ENCODE data around the gene NOTCH4.
"Not testable (repeated sequence)": the region's sequence is repeated elsewhere in the genome, so short reads cannot be mapped to it uniquely, and the experiment has no call there.

The NOTCH4 gene

DNA sequence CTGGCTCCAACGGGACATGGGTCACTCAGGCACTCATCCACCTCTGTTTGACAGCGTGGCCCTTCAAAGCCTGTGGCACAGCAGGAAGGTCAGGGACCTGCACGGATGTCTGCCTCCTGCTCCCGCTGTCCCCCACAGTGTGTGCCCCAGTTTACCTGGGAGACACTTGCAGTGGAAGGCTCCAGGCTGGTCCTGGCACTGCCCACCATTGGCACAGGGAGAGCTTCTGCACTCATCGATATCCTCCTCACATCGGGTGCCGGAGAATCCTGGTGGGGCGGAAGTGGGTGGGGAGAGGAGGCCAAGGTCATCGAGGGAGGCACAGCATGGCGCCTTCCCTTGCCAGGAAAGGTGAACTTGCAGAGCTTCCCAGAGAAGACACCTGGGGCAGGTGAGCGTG, 6.9 kb downstream of the NOTCH4 start:
- no peak for DNase-seq (ENCODE audit: low read depth)

- no peak for DNase-seq (ENCODE audit: low read depth)
Observed at GRCh38 chr6:32216285-32216684, 7.6 kb downstream of the NOTCH4 start.

DNA sequence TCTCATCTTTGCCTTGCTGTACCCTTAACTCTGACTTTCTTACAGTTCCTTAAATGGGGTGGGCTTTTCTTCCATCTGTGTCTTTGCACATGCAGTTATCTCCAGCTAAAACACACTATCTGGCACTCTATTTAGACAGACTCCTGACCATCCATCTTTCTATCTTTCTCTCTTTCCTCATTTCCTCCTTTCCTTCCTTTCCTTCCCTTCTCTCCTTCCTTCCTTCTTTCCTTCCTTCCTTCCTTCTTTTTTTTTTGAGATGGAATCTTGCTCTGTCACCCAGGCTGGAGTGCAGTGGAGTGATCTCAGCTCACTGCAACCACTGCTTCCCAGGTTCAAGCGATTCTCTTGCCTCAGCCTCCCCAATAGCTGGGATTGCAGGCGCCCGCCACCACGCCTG, 8.2 kb downstream of the NOTCH4 start:
- DNase-seq (ENCODE audit: low read depth), result no peak

GRCh38 chr6:32214126-32214525, 9.7 kb downstream of the NOTCH4 start:
- DNase-seq (ENCODE audit: low read depth), result no peak

- DNase-seq (ENCODE audit: low read depth), result no peak
Observed at GRCh38 chr6:32213649-32214048, 10.2 kb downstream of the NOTCH4 start.

- no peak for DNase-seq (ENCODE audit: low read depth)
Observed at GRCh38 chr6:32212076-32212760, 11.6 kb downstream of the NOTCH4 start.

DNA sequence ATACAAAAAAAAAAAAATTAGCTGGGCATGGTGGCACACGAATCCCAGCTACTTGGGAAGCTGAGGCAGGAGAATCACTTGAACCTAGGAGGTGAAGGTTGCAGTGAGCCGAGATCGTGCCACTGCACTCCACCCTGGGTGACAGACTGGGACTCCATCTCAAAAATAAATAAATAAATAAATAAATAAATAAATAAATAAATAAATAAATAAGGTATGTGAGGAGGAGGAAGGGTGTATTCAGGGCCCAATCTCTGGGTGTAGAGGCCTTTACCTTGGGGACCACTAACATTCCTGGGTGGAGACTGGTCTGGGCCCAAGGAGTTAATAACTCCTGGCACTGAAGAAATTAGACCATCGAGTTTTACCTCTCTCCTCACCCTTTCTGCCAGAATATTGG, 12.4 kb downstream of the NOTCH4 start:
- not testable (repeated sequence) for DNase-seq (ENCODE audit: low read depth)

DNA sequence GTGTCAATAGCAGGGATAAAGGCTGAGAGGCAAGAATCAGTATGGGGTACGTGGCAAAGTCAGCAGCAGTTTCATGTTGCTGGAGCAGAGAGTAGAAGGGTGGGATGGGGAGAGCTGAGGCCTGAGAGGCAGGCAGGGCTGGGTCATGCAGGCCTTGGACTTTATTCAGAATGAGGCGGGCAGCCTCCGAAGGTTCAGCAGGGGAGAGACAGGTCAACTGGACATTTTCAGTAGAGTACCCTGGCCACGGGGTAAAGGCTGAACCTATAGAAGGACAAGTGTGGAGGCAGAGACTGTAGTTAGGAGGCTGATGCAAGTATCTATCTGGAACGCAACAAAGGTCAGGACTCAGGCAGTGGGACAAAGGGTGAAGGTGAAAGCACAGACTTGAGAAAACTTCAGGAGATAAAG, 13.7 kb downstream of the NOTCH4 start:
- DNase-seq (ENCODE audit: low read depth), result no peak

- DNase-seq (ENCODE audit: low read depth), result no peak
Observed at GRCh38 chr6:32208996-32209395, 14.9 kb downstream of the NOTCH4 start.

GRCh38 chr6:32204268-32204715, 19.6 kb downstream of the NOTCH4 start:
- DNase-seq (ENCODE audit: low read depth), result no peak

- no peak for DNase-seq (ENCODE audit: low read depth)
Observed at GRCh38 chr6:32203426-32204267, 20.2 kb downstream of the NOTCH4 start.

- DNase-seq (ENCODE audit: low read depth), result no peak
Observed at GRCh38 chr6:32202186-32202585, 21.7 kb downstream of the NOTCH4 start.

DNA sequence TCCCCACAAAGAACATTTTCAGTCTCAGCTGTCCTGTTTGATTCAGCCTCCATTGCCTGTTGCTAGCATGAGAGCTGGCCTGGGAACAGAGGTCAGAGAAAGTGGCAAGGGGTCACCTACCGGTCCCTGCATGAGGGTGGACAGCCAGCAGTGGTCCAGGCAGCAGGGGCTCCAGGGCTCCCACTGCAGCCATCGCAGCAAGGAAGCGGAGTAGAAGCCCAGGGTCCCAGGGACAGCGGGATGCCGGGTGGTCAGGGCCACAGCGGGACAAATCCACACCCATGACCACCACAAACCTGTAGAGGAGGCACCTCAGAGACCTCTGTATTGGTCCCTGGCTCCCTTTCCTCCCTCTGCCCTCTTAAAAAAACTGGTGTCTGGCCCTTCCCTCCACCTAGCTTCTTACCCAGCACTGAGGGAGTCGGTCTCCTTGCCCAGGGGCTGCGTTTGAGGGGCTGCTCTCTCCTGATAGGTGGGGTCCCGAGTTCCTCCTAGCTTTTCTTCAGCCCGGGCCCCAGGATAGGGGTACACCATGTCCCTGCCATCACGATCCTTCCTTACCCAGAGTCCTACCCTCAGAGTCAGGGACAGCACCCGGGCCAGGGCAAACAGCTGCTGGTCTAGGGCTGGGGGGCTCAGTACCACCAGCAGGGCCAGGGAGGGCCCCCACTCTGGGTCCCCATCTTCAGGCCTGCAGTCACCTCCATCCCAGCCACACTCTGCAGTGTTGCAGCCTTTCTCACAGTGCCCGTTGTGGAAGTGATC, 23.0 kb downstream of the NOTCH4 start:
- no peak for DNase-seq (ENCODE audit: low read depth)

GRCh38 chr6:32198866-32199265, 25.0 kb downstream of the NOTCH4 start:
- no peak for DNase-seq (ENCODE audit: low read depth)

- DNase-seq (ENCODE audit: low read depth), result no peak
Observed at GRCh38 chr6:32198345-32198696, 25.5 kb downstream of the NOTCH4 start.

DNA sequence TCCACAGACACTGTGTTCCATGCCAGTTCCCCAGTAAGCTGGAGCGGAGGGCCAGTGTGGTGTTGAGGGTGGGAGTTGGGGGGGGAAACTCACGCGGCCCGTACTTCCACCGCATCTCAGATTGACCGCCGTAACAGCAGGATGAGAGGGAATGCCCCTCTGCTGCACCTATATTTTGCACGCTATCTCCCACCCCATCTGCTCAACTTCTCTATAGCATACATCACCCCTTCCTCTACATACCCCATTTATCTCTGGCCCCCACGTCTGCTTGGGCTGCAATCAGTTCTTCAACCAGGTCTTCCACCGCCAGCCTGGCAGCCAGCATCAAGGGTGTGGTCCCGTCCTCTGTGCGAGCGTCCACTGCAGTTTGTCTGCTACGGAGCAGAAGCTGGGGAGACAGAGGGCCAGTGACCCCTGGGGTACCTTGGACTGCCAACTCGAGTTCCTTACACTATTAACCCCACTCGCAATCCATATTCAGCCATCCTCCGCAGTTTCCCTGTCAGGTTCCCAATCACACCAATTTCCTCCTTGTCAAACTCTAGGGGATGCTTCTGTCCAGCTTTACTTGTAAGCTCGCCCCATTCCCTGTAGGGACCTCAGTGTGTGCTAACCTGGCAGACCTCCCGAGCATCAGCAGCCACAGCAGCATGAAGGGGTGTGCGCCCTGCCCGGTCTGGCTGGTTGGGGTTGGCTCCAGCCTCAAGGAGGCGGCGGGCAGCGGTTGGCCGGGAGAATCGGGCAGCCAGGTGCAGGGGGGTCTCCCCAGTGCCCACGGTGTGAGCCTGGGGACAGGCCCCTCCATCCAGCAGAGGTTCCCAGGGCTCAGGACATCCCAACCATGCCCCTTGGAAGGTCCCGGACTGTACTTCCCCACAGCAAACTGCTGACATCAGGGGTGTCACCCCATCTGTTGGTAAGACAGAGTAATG, 26.9 kb downstream of the NOTCH4 start:
- DNase-seq (ENCODE audit: low read depth), result no peak

DNA sequence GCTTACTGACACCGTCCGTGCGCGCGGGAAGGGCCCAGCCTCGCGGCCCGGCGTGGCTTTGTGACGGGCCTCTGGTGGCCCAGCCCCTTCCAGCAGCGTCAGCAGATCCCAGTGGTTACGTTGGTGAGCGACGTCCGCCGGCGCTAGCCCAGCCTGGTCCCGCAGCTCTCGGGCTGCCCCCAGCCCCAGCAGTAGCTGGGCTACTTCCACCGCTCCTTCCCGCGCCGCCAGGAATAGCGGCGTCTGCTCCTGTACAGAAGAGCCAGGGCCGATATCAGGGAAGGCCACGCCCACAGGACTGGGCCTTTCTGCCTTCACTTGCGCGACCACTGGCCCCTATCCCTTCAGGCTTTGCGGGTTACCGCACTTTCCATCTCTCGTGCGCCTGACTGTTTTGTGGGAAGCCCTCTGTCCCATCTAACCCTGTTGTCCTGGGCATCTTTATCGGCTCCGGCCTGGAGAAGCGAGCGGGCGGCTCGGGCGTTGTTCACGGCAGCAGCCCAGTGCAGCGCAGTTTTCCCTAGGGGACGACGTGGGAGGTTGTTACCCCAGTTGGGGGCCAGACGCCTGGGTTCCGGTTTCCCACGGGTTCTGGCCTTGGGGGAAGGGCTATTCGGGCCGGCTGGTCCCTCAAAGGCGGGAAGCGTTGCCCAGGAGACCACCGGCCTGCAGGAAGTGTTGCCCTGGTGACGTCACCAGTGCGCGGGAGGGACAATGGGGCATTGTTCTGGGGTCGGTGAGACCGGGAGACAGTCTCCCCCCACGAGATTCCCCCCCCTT, 27.8 kb downstream of the NOTCH4 start:
- peak; percentile 55 for DNase-seq (ENCODE audit: low read depth)

GRCh38 chr6:32195652-32195901, 28.3 kb downstream of the NOTCH4 start:
- peak; percentile 100 for DNase-seq (ENCODE audit: low read depth)

DNA sequence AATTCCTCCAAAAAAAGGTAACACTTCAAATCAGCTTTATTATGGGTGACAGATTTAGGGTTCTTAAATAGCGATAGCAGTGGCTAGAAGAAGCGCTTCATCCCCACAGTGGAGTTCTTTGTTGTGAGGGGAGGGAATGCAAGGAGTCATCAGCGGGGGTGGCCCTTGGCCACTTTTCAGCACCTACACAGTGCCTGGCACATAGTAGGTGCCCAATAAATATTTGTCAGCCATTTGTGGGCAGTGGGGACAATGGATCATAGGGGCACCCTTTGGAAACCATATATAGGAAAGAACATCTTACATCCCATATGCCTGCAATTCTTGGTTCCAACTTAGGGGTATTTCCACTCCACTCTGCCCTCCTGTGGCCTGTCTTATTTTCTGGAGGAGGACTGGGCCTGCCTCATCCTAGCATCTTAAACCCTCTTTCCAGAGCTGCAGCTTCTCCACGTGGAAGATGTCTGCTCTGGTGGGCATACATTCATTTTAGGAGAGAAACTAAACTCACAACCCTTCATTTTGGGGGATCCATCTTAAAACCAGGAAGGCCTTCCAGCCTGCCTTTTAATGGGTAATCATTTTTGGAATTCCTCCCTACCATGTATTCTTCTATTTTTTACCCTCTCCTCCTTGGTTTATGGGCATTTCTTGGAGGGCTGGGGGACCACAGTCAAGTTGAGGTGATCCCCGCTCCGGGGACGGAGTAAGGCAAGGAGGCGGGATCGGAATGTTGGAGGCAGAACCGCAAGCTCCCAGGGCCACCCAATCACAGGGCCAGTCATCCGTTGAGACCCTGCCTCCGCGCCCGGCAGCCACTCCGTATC, 28.8 kb downstream of the NOTCH4 start:
- no peak for DNase-seq (ENCODE audit: low read depth)

GRCh38 chr6:32194388-32194787, 29.5 kb downstream of the NOTCH4 start:
- DNase-seq (ENCODE audit: low read depth), result no peak
